Gastroesophageal sphincter (tissue), 4 donors: ENCODE data around the gene PTPRN2. TPM values are rescaled to one million over a fixed set of nuclear protein-coding genes. Genes with fewer than 3 reads are reported as not detected.

ENCODE experiments used
- ATAC-seq: fragments of 150-250 bp; one replicate; pipeline ENCODE4 v1.9.1; 2016; ENCODE audit warnings: mild to moderate bottlenecking, moderate library complexity
- H3K27ac ChIP-seq, 4 donors: fragments of 200-600 bp; sonication (generic) in 3 of 4; 1 replicate in 3 of 4; 2 replicates in 1 of 4; pipeline ENCODE4 v1.5.1; 2016 to 2019
- H3K27me3 ChIP-seq: fragments of 200-600 bp; sonication (generic); one replicate; pipeline ENCODE4 v1.5.1; 2019
- H3K36me3 ChIP-seq, 2 donors: fragments of 200-600 bp; sonication (generic); one replicate each; pipeline ENCODE4 v1.5.1; 2019; ENCODE audit warnings: control low read depth in 1 of 2
- H3K4me1 ChIP-seq, 3 donors: fragments of 200-600 bp; sonication (generic); 1 replicate in 2 of 3; 2 replicates in 1 of 3; pipeline ENCODE4 v1.5.1; 2016 to 2019; ENCODE audit warnings: control low read depth in 2 of 3
- H3K4me3 ChIP-seq, 2 donors: fragments of 200-600 bp; sonication (generic); one replicate each; pipeline ENCODE4 v1.5.1; 2019; ENCODE audit warnings: mild to moderate bottlenecking in 1 of 2, moderate library complexity in 1 of 2
- H3K9me3 ChIP-seq, 3 donors: fragments of 200-600 bp; sonication (generic); one replicate each; pipeline ENCODE4 v1.5.1; 2017 to 2019; ENCODE audit warnings: control low read depth in 2 of 3
- EP300 ChIP-seq: sonication (generic); formaldehyde crosslinking; IDR thresholded peaks from one replicate; pipeline ENCODE4 v1.6.1; 2017; ENCODE audit warnings: antibody characterized with exemption, mild to moderate bottlenecking
- POLR2A ChIP-seq, 2 donors: fragments of 450-650 bp; IDR thresholded peaks; one replicate each; pipeline ENCODE4 v1.6.1; 2017; ENCODE audit warnings: antibody characterized with exemption in 2 of 2, mild to moderate bottlenecking in 2 of 2, moderate library complexity in 1 of 2
- POLR2AphosphoS5 ChIP-seq: sonication (generic); formaldehyde crosslinking; IDR thresholded peaks from one replicate; pipeline ENCODE4 v1.6.1; 2017; ENCODE audit warnings: antibody characterized with exemption
- WGBS, 2 donors: methylation state at CpG; one replicate each; pipeline ENCODE4 v1.1.5; 2018; ENCODE audit warnings: low coverage in 1 of 2; 5-methylcytosine and 5-hydroxymethylcytosine counted together
- total RNA-seq, 4 donors: library from RNA; depleted of rRNA; stranded (reverse); fragments of >200 nt; gene quantifications; one replicate each; pipeline ENCODE4 v1.1.0, GENCODE V29; 2016
- TF ChIP-seq, protein P1 (sequence below), 4 experiments: fragments of 200-600 bp in 2 of 4; fragments of 450-650 bp in 2 of 4; sonication (generic) in 1 of 4; IDR thresholded peaks; one replicate each; pipeline ENCODE4 v1.5.1; 2017 to 2019; ENCODE audit warnings: antibody characterized with exemption in 4 of 4, mild to moderate bottlenecking in 2 of 4, moderate library complexity in 2 of 4

PTPRN2 gene
- total RNA-seq, 4 donors from 2014 or later = 1.7 to 4.7 (median 3.3) TPM

DNA sequence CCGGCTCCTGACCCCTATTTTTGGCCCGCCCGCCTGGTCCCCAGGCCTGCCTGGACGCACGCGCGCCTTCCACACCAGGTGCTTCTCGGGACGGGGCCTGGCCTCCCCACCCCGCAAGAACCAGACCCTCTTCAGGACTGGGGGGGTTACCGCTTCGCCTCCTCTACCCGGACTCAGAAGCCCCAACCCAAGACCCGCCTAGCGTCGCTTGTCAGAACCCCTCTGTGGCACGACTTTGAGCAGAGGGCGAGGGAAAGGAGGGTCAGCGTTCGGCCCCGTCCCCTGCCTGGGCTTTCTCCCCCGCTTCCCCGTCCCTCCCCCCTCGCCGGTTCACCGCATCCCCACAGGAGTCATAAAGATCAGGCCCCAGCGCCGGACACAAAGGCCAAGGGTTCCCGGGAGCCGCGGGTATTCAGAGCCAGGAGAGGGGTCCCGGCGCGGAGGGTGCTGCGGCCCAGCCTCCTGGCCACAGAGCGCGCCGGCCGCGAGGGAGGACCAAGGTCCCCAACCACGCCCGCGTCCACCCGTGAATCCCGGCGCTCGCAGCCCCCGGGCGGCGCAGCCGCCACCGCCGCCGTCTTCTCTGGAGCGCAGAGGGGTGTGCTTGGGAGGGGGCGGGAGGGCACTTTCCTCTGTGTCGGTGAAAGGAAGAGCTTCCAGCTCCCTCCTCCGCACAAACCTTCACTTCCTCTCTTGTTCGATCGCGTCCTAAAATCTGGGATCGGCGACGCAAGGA, 898.9 kb downstream of the PTPRN2 start:
- WGBS, 2 donors = 14% methylated on average over 9 of the region's 64 CpGs; no CpG with 5 or more reads in 1 of the 2 donors
- ATAC-seq = no peak
- Histone ChIP-seq H3K4me1 (peaks cover 0 to 76% (median 9%) of the 10 kb centered on the region in 3 donors), H3K27ac (no peak overlapping the region), H3K36me3 (no peaks in the 10 kb centered on the region), H3K27me3 (peaks cover 99% of the 10 kb centered on the region), H3K4me3 (no peak overlapping the region), H3K9me3 (no peaks in the 10 kb centered on the region)
- no peak for TF ChIP-seq POLR2A (IDR thresholded peaks at IDR 0.05)
- no peak for TF ChIP-seq EP300
- no peak for TF ChIP-seq POLR2AphosphoS5
- TF ChIP-seq, protein P1, sequence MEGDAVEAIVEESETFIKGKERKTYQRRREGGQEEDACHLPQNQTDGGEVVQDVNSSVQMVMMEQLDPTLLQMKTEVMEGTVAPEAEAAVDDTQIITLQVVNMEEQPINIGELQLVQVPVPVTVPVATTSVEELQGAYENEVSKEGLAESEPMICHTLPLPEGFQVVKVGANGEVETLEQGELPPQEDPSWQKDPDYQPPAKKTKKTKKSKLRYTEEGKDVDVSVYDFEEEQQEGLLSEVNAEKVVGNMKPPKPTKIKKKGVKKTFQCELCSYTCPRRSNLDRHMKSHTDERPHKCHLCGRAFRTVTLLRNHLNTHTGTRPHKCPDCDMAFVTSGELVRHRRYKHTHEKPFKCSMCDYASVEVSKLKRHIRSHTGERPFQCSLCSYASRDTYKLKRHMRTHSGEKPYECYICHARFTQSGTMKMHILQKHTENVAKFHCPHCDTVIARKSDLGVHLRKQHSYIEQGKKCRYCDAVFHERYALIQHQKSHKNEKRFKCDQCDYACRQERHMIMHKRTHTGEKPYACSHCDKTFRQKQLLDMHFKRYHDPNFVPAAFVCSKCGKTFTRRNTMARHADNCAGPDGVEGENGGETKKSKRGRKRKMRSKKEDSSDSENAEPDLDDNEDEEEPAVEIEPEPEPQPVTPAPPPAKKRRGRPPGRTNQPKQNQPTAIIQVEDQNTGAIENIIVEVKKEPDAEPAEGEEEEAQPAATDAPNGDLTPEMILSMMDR (IDR thresholded peaks at IDR 0.05) = no peak

DNA sequence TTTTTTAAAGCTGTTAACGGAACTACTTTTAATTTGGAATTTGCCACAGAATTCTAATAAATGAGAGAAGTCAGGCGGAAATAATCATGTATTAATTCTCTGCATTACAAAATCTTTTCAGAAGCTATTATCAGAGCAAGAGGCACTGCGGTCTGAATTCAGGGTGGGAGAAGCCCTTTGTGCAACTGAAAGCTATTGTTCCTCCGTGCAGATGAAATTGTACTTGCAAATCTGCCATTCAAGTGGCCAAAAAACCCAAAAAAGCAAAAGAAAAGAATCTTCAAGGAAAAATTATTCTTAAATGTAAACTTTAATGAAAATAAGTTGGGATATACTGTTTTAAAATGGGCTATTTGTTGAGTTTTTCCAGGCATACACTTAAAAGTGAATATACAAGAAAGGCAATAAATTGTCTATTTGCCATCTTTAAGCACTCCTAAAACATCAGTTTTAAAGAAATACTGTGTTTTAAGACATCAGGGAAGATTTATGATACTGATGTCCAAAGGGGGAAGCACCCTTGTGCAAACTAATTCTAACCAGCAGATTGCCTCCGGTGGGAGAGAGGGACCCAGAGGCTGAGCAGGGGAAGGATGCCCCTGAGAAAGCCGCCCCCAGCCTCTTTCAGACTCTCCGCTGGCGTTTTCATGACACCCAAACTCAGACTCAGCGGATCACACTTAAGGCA, 899.6 kb downstream of the PTPRN2 start:
- H3K4me3 ChIP-seq = no peak overlapping the region
- H3K27ac ChIP-seq = no peak overlapping the region
- no peak for TF ChIP-seq POLR2AphosphoS5
- no peak for TF ChIP-seq POLR2A (IDR thresholded peaks at IDR 0.05)
- no peak for TF ChIP-seq EP300
- TF ChIP-seq, protein P1 (IDR thresholded peaks at IDR 0.05) = no peak
- H3K27me3 ChIP-seq = peaks cover 99% of the 10 kb centered on the region
- H3K36me3 ChIP-seq = no peaks in the 10 kb centered on the region
- no peak for ATAC-seq
- WGBS, 2 donors = 30 to 34% methylated on average over 4 of the region's 9 CpGs
- H3K4me1 ChIP-seq = peaks cover 0 to 72% (median 9%) of the 10 kb centered on the region in 3 donors
- H3K9me3 ChIP-seq = no peaks in the 10 kb centered on the region

DNA sequence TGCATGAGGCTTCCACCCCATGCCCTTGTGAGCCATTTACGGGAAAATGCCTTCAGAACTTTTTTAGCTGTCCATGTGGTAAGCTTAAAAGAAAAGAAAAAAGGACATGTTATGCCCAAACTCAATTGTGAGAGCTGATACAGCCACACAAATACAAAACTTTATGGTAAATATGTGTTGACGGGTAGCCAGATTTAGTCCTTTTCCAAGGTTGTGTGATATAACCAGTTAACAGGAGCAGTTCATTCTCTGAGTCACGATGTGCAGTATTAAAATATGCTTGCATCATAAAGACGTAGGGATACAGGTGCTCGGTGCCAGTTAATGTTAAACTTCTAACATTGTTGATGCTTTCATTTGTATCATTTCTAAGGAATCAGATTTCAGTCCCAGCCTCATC, 900.5 kb downstream of the PTPRN2 start:
- 22 to 24% methylated on average over 4 to 5 of the region's 5 CpGs for WGBS, 2 donors
- ATAC-seq = no peak
- peaks cover 0 to 64% (median 9%) of the 10 kb centered on the region in 3 donors for H3K4me1 ChIP-seq

GRCh38 chr7:157686285-157686894, 901.2 kb downstream of the PTPRN2 start:
- WGBS, 2 donors = 10 to 28% methylated on average over 12 to 13 of the region's 13 CpGs
- no peak for ATAC-seq
- Histone ChIP-seq H3K9me3 (no peaks in the 10 kb centered on the region), H3K4me1 (peaks cover 0 to 56% (median 9%) of the 10 kb centered on the region in 3 donors), H3K27ac (no peak overlapping the region), H3K27me3 (peaks cover 99% of the 10 kb centered on the region), H3K4me3 (no peak overlapping the region), H3K36me3 (no peaks in the 10 kb centered on the region)
- no peak for TF ChIP-seq POLR2AphosphoS5
- TF ChIP-seq, protein P1 (IDR thresholded peaks at IDR 0.05) = no peak
- no peak for TF ChIP-seq POLR2A (IDR thresholded peaks at IDR 0.05)
- no peak for TF ChIP-seq EP300

More for the DNA sequence above, 900.5 kb downstream of the PTPRN2 start:
- H3K36me3 ChIP-seq = no peaks in the 10 kb centered on the region
- peaks cover 99% of the 10 kb centered on the region for H3K27me3 ChIP-seq
- H3K4me3 ChIP-seq = no peak overlapping the region
- no peaks in the 10 kb centered on the region for H3K9me3 ChIP-seq
- TF ChIP-seq POLR2AphosphoS5 (no peak), EP300 (no peak), POLR2A (IDR thresholded peaks at IDR 0.05) (no peak)
- TF ChIP-seq, protein P1 (IDR thresholded peaks at IDR 0.05) = no peak
- no peak overlapping the region for H3K27ac ChIP-seq
